Neutrophil (primary cell): ENCODE results near the gene MRTO4.

Source experiments
- H3K27ac ChIP-seq: fragments of 200-600 bp; sonication (generic); 2 replicates; pipeline ENCODE4 v1.5.1; 2016; ENCODE audit warnings: mild to moderate bottlenecking, moderate library complexity
- H3K27me3 ChIP-seq: fragments of 200-600 bp; sonication (generic); 2 replicates; pipeline ENCODE4 v1.6.0; 2016; ENCODE audit warnings: mild to moderate bottlenecking
- H3K36me3 ChIP-seq: fragments of 200-600 bp; sonication (generic); 2 replicates; pipeline ENCODE4 v1.5.1; 2017
- H3K4me1 ChIP-seq, 2 experiments: fragments of 200-600 bp in 1 of 2; sonication (generic) in 1 of 2; 1 replicate in 1 of 2; 2 replicates in 1 of 2; pipeline versions ENCODE4 v1.5.1 to v1.6.1; 2013 to 2016; ENCODE audit warnings: low read depth in 1 of 2, low read length in 1 of 2, mild to moderate bottlenecking in 1 of 2, moderate library complexity in 1 of 2; ENCODE audit not compliant: control insufficient read depth in 1 of 2, insufficient read depth in 1 of 2
- H3K4me3 ChIP-seq, 2 experiments: fragments of 200-600 bp in 1 of 2; sonication (generic) in 1 of 2; 1 replicate in 1 of 2; 2 replicates in 1 of 2; pipeline ENCODE4 v1.5.1; 2013 to 2016; ENCODE audit warnings: low read depth in 1 of 2, low read length in 1 of 2, mild to moderate bottlenecking in 1 of 2, moderate library complexity in 1 of 2
- H3K9me3 ChIP-seq: fragments of 200-600 bp; sonication (generic); 2 replicates; pipeline ENCODE4 v1.5.1; 2016
- CTCF ChIP-seq: fragments of 200-600 bp; sonication (generic); IDR thresholded peaks from 2 replicates; pipeline ENCODE4 v1.5.1; 2016; ENCODE audit warnings: antibody characterized with exemption

The MRTO4 gene

GRCh38 chr1:19251305-19252196 lies at the start of gene MRTO4, which contains the start of gene EMC1:
Gene MRTO4, plus strand, starts transcription at chr1:19251805. Its CDS starts 31 bp downstream, at chr1:19251836.
Gene EMC1, minus strand, starts transcription at chr1:19251524. Its CDS starts 15 bp downstream, at chr1:19251509.
- TF ChIP-seq CTCF = peak; percentile 33
- H3K9me3 ChIP-seq = no peaks in the 10 kb centered on the region
- peak within 1 kb of the TSS; percentile 76 to 87 for H3K4me3 ChIP-seq
- H3K27ac ChIP-seq = peak within 1 kb of the TSS; percentile 88
- H3K36me3 ChIP-seq = no peaks in the 10 kb centered on the region
- peaks cover 16 to 17% of the 10 kb centered on the region in 2 experiments for H3K4me1 ChIP-seq
- H3K27me3 ChIP-seq = no peaks in the 10 kb centered on the region

GRCh38 chr1:19202396-19202795 lies 49.2 kb upstream of the MRTO4 start:
- Histone ChIP-seq H3K36me3 (peaks cover 45% of the 10 kb centered on the region), H3K4me1 (peaks cover 11 to 16% of the 10 kb centered on the region in 2 experiments), H3K4me3 (no peak overlapping the region), H3K27ac (no peak overlapping the region), H3K27me3 (no peaks in the 10 kb centered on the region), H3K9me3 (no peaks in the 10 kb centered on the region)
- no peak for TF ChIP-seq CTCF

- Histone ChIP-seq H3K27me3 (no peaks in the 10 kb centered on the region), H3K4me3 (no peak overlapping the region), H3K27ac (no peak overlapping the region), H3K36me3 (peaks cover 35% of the 10 kb centered on the region), H3K9me3 (no peaks in the 10 kb centered on the region), H3K4me1 (peaks cover 13 to 21% of the 10 kb centered on the region in 2 experiments)
- TF ChIP-seq CTCF = no peak
Observed at GRCh38 chr1:19203440-19203839, 48.2 kb upstream of the MRTO4 start.

- Histone ChIP-seq H3K4me1 (peaks cover 25 to 33% of the 10 kb centered on the region in 2 experiments), H3K27ac (peak overlapping the region; percentile 54), H3K36me3 (peaks cover 22% of the 10 kb centered on the region), H3K4me3 (no peak overlapping the region), H3K27me3 (no peaks in the 10 kb centered on the region), H3K9me3 (no peaks in the 10 kb centered on the region)
- TF ChIP-seq CTCF = no peak
Observed at GRCh38 chr1:19204446-19205266, 46.9 kb upstream of the MRTO4 start.

- Histone ChIP-seq H3K4me1 (peaks cover 26 to 34% of the 10 kb centered on the region in 2 experiments), H3K9me3 (no peaks in the 10 kb centered on the region), H3K27ac (peak overlapping the region; percentile 54), H3K36me3 (peaks cover 15% of the 10 kb centered on the region), H3K27me3 (no peaks in the 10 kb centered on the region), H3K4me3 (no peak overlapping the region)
- TF ChIP-seq CTCF = no peak
Observed at GRCh38 chr1:19205403-19205802, 46.2 kb upstream of the MRTO4 start.
